OCI-LY7 (cell line): ENCODE data around the gene BMERB1. TPM values are rescaled to one million over a fixed set of nuclear protein-coding genes. Genes with fewer than 3 reads are reported as not detected.
A peak's percentile ranks its signal among the peaks of the same experiment; 100 is the strongest.

Experiments
- BruUV-seq: library from RNA; stranded (reverse); fragments of 400-500 nt; replicated peaks from 2 replicates; lab custom pipeline; 2021; lab: Mats Ljungman, UMichigan
- CTCF ChIA-PET: fragments of 300-600 bp; sonication (Branson Sonifier 250); formaldehyde crosslinking; loops from one replicate; lab custom pipeline; 2022; ENCODE audit warnings: antibody characterized with exemption; ENCODE audit not compliant: unreplicated experiment; lab: Charles Lee
- POLR2A ChIA-PET: fragments of 300-600 bp; sonication (Branson Sonifier 250); formaldehyde crosslinking; loops from one replicate; lab custom pipeline; 2022; ENCODE audit warnings: antibody characterized with exemption; lab: Charles Lee
- DNase-seq: peaks from one replicate; pipeline ENCODE4 v3.0.0-alpha.2; 2015; ENCODE audit warnings: low spot score
- H2AFZ ChIP-seq: fragments of 200-600 bp; sonication (generic), shearing (Covaris generic); 2 replicates; pipeline ENCODE4 v1.6.1; 2014; ENCODE audit warnings: mild to moderate bottlenecking, antibody characterized with exemption, low read length, moderate library complexity
- H3K27ac ChIP-seq: fragments of 200-600 bp; sonication (generic); 2 replicates; pipeline ENCODE4 v1.5.1; 2014; ENCODE audit warnings: mixed run types, low read depth, mild to moderate bottlenecking, moderate library complexity, low read length, inconsistent platforms; ENCODE audit not compliant: poor library complexity, severe bottlenecking
- H3K36me3 ChIP-seq: fragments of 200-600 bp; sonication (generic); 2 replicates; pipeline ENCODE4 v1.6.1; 2014; ENCODE audit warnings: mild to moderate bottlenecking, antibody characterized with exemption, low read length, moderate library complexity, mixed read lengths; ENCODE audit not compliant: insufficient read depth
- H3K4me1 ChIP-seq: fragments of 200-600 bp; sonication (generic); 2 replicates; pipeline ENCODE4 v1.5.1; 2014; ENCODE audit warnings: mild to moderate bottlenecking, low read length; ENCODE audit not compliant: insufficient read depth, poor library complexity, severe bottlenecking
- H3K4me2 ChIP-seq: fragments of 200-600 bp; sonication (generic); 2 replicates; pipeline ENCODE4 v1.6.1; 2014; ENCODE audit warnings: mild to moderate bottlenecking, low read length
- H3K4me3 ChIP-seq: fragments of 200-600 bp; sonication (generic); 2 replicates; pipeline ENCODE4 v1.5.1; 2014; ENCODE audit warnings: mild to moderate bottlenecking, low read depth, low read length; ENCODE audit not compliant: poor library complexity, severe bottlenecking
- H3K79me2 ChIP-seq: fragments of 200-600 bp; sonication (generic); 2 replicates; pipeline ENCODE4 v1.6.1; 2016; ENCODE audit warnings: low read depth, mild to moderate bottlenecking, low read length, moderate library complexity, mixed read lengths; ENCODE audit not compliant: insufficient read depth
- H3K9me2 ChIP-seq: fragments of 200-600 bp; sonication (generic); 2 replicates; pipeline ENCODE4 v1.6.1; 2016; ENCODE audit warnings: mild to moderate bottlenecking, low read length, mixed read lengths; ENCODE audit not compliant: insufficient read depth
- H3K9me3 ChIP-seq: fragments of 200-600 bp; sonication (generic); 2 replicates; pipeline ENCODE4 v1.6.1; 2014; ENCODE audit warnings: mild to moderate bottlenecking, mixed run types, low read length, mixed read lengths
- H4K20me1 ChIP-seq: fragments of 200-600 bp; sonication (generic); 2 replicates; pipeline ENCODE4 v1.6.1; 2014; ENCODE audit warnings: mild to moderate bottlenecking, antibody characterized with exemption, low read length, moderate library complexity, mixed read lengths; ENCODE audit not compliant: insufficient read depth
- EZH2phosphoT487 ChIP-seq: fragments of 200-600 bp; sonication (generic); IDR thresholded peaks from 2 replicates; pipeline ENCODE4 v1.6.1; 2018; ENCODE audit warnings: low read depth, borderline replicate concordance, mild to moderate bottlenecking, mixed run types, antibody characterized with exemption, low read length, moderate library complexity, mixed read lengths
- intact Hi-C: fragments of 100-400 bp; cut with micrococcal nuclease; formaldehyde crosslinking; loops from one replicate; pipeline ENCODE4 v1.10.0; 2022; ENCODE audit not compliant: unreplicated experiment
- total RNA-seq, 2 experiments: library from RNA; depleted of rRNA in 1 of 2; stranded (reverse); fragments of >200 nt in 1 of 2; shearing (Covaris generic) in 1 of 2; gene quantifications; 2 replicates each; pipeline ENCODE4 v1.2.3, GENCODE V29; 2014 to 2022
- TF ChIP-seq, protein P1 (sequence below): fragments of 200-600 bp; sonication (generic); conservative IDR thresholded peaks from 2 replicates; pipeline ENCODE4 v1.5.1; 2014; ENCODE audit warnings: mild to moderate bottlenecking, antibody characterized with exemption, low read length, moderate library complexity, mixed read lengths

Gene BMERB1
- total RNA-seq, 2 experiments from 2014 or later, result not detected

DNA sequence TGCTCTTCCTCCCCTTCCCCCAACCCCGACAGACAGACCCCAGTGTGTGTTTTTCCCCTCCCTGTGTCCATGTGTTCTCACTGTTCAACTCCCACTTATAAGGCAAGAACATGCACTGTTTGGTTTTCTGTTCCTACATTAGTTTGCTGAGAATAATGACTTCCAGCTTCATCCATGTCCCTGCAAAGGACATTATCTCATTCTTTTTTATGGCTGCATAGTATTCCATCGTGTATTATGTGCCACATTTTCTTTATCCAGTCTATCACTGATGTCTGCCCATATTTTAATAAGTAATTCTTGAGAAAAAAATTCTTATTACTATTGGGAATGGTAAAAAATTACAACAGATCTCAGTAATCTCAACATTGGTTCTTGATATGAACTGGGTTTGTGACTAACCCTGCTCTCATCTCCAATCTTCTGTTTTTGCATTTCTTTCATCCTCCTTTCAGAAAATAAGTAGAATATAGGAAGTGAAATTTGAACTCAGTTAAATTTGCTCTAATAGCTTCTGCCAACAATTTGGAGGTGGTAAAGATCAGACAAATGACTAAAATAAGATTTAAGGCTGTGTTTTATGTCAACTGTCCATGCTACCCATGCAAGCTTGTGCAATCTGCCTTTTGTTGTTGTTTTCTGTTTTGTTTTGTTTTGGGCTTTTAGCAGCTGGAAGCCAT lies 197.5 kb downstream of the BMERB1 start:
- TF ChIP-seq, protein P1, sequence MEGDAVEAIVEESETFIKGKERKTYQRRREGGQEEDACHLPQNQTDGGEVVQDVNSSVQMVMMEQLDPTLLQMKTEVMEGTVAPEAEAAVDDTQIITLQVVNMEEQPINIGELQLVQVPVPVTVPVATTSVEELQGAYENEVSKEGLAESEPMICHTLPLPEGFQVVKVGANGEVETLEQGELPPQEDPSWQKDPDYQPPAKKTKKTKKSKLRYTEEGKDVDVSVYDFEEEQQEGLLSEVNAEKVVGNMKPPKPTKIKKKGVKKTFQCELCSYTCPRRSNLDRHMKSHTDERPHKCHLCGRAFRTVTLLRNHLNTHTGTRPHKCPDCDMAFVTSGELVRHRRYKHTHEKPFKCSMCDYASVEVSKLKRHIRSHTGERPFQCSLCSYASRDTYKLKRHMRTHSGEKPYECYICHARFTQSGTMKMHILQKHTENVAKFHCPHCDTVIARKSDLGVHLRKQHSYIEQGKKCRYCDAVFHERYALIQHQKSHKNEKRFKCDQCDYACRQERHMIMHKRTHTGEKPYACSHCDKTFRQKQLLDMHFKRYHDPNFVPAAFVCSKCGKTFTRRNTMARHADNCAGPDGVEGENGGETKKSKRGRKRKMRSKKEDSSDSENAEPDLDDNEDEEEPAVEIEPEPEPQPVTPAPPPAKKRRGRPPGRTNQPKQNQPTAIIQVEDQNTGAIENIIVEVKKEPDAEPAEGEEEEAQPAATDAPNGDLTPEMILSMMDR, result no peak
- no peak for TF ChIP-seq EZH2phosphoT487
- POLR2A ChIA-PET, result interaction anchor here (1.5 kb wide), 1 partner anchor 11 kb away, joined by 4 read pairs; the partner anchor contains the start of gene MARF1
- Histone ChIP-seq H4K20me1 (no peaks in the 10 kb centered on the region), H3K9me2 (no peaks in the 10 kb centered on the region), H3K36me3 (peaks cover 94% of the 10 kb centered on the region), H2AFZ (no peak overlapping the region), H3K9me3 (no peaks in the 10 kb centered on the region), H3K27ac (peak overlapping the region; percentile 12), H3K4me3 (no peak overlapping the region), H3K4me1 (peaks cover 34% of the 10 kb centered on the region), H3K79me2 (peaks cover 21% of the 10 kb centered on the region; the same call in 1 of the 2 replicates), H3K4me2 (peak overlapping the region; percentile 16)
- BruUV-seq, result no TSS peak
- no peak for DNase-seq
- intact Hi-C loops, result no loop called here
- CTCF ChIA-PET, result no interaction called here

DNA sequence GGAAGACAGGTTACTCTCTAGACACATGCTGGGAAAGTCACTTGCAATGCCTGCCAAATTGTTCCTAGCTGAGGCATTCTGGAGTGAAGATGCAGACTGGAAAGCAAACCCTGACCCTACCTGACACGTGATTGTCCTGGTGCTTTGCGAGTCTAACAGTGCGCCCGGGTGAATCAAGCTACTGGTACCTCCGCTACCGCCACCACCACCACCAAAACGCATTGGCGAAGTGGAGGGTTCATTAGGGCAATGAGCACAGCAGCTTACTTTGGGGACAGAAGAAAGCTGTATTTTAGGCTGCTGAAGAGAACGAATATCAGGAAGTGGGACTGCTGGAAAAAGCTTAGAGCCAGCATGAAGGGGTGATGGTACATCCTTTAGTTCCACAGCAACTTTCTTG lies 201.5 kb downstream of the BMERB1 start:
- POLR2A ChIA-PET, result interaction anchor here (0.6 to 1.6 kb wide), 4 partner anchors 10 to 274 kb away, joined by 3 to 4 read pairs (median 3); no protein-coding TSS in a partner anchor
- TF ChIP-seq, protein P1, result no peak
- no peak for TF ChIP-seq EZH2phosphoT487
- peak overlapping the region; percentile 78 for H3K27ac ChIP-seq
- peaks cover 74% of the 10 kb centered on the region for H3K4me1 ChIP-seq
- no peaks in the 10 kb centered on the region for H3K9me2 ChIP-seq
- H3K4me3 ChIP-seq, result peak overlapping the region; percentile 42
- H3K36me3 ChIP-seq, result peaks cover 80% of the 10 kb centered on the region
- no peaks in the 10 kb centered on the region for H4K20me1 ChIP-seq
- no peaks in the 10 kb centered on the region for H3K9me3 ChIP-seq
- intact Hi-C loops, result no loop called here
- H3K79me2 ChIP-seq, result peaks cover 55% of the 10 kb centered on the region
- CTCF ChIA-PET, result no interaction called here
- DNase-seq, result no peak
- H3K4me2 ChIP-seq, result peak overlapping the region; percentile 65
- no TSS peak for BruUV-seq
- no peak overlapping the region; the same call in 1 of the 2 replicates for H2AFZ ChIP-seq

DNA sequence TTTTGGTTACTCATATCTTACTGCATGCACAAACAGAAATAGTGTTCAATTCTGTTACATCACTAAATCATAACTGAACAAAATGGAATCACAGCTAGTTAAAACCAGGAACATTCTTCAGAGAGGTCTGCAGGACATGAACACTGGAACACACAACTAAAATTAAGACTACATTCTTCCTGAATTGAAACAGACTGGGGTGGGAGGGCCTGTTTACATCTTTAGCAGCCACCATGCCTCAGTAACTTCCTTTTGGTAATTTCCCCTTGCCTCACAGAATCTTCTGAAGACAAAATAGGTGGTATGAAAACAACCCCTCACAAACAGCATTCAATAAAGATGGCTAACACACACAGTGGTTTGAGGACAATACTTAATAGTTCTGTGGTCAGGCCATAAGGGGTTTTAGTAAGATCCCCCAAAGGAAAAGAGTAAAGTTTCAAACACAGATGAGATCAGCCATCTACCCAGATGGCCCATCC lies 202.0 kb downstream of the BMERB1 start:
- H3K4me3 ChIP-seq, result peak overlapping the region; percentile 42
- no TSS peak for BruUV-seq
- no peaks in the 10 kb centered on the region for H3K9me3 ChIP-seq
- H3K9me2 ChIP-seq, result no peaks in the 10 kb centered on the region
- peaks cover 79% of the 10 kb centered on the region for H3K4me1 ChIP-seq
- peak overlapping the region; percentile 5; the same call in 1 of the 2 replicates for H2AFZ ChIP-seq
- CTCF ChIA-PET, result no interaction called here
- peaks cover 60% of the 10 kb centered on the region for H3K79me2 ChIP-seq
- intact Hi-C loops, result no loop called here
- peak overlapping the region; percentile 65 for H3K4me2 ChIP-seq
- no peak for TF ChIP-seq EZH2phosphoT487
- TF ChIP-seq, protein P1, result no peak
- DNase-seq, result peak; percentile 57
- H4K20me1 ChIP-seq, result no peaks in the 10 kb centered on the region
- POLR2A ChIA-PET, result interaction anchor here (0.6 to 1.6 kb wide), 4 partner anchors 10 to 273 kb away, joined by 3 to 4 read pairs (median 3); no protein-coding TSS in a partner anchor
- peaks cover 75% of the 10 kb centered on the region for H3K36me3 ChIP-seq
- peak overlapping the region; percentile 78 for H3K27ac ChIP-seq
